Posterior cingulate gyrus (tissue), 11 donors: ENCODE results near the gene LIN7B.
A peak's percentile ranks its signal among the peaks of the same experiment; 100 is the strongest.

Experiments
- DNase-seq, 10 donors: peaks; one replicate each; pipeline versions ENCODE4 v3.0.0 to v3.0.0-alpha.2; 2020 to 2021; ENCODE audit warnings: mixed read lengths in 3 of 10
- intact Hi-C: fragments of 100-400 bp; cut with DNase I; formaldehyde crosslinking; loops from one replicate; pipeline ENCODE4 v1.15.1; 2023

Gene LIN7B

GRCh38 chr19:49141352-49141751 lies 27.2 kb downstream of the LIN7B start:
- intact Hi-C loops: no loop called here
- no peak for DNase-seq

GRCh38 chr19:49142866-49143335 lies 28.7 kb downstream of the LIN7B start:
- intact Hi-C loops: no loop called here
- peak; percentile 79 to 98 (median 87) for DNase-seq

- peak; percentile 70 to 97 (median 84) for DNase-seq
- intact Hi-C loops: loop anchor here (5.0 kb wide), 2 partner anchors 48 to 62 kb away; no protein-coding TSS in a partner anchor
Observed at GRCh38 chr19:49145573-49146407, 31.6 kb downstream of the LIN7B start.

GRCh38 chr19:49146408-49146770 lies 32.2 kb downstream of the LIN7B start:
- intact Hi-C loops: loop anchor here (5.0 kb wide), 2 partner anchors 49 to 61 kb away; no protein-coding TSS in a partner anchor

GRCh38 chr19:49148044-49148682 lies 34.0 kb downstream of the LIN7B start:
- peak in 2 of 10 donors; percentile 39 to 58 for DNase-seq
- intact Hi-C loops: loop anchor here (5.0 kb wide), 2 partner anchors 51 to 59 kb away; no protein-coding TSS in a partner anchor

More at GRCh38 chr19:49146408-49146770, 32.2 kb downstream of the LIN7B start:
- peak in 3 of 10 donors; percentile 32 to 89 (median 40) for DNase-seq

- DNase-seq: peak; percentile 73 to 99 (median 89)
- intact Hi-C loops: loop anchor here (5.0 kb wide), 2 partner anchors 52 to 58 kb away; no protein-coding TSS in a partner anchor
Observed at GRCh38 chr19:49148784-49149651, 34.8 kb downstream of the LIN7B start.

- peak; percentile 60 to 96 (median 76) for DNase-seq
- intact Hi-C loops: loop anchor here (5.0 kb wide), 2 partner anchors 52 to 58 kb away; no protein-coding TSS in a partner anchor
Observed at GRCh38 chr19:49149652-49150105, 35.5 kb downstream of the LIN7B start.

GRCh38 chr19:49150106-49150943 lies 36.2 kb downstream of the LIN7B start:
- DNase-seq: peak; percentile 64 to 97 (median 78)
- intact Hi-C loops: no loop called here

- intact Hi-C loops: no loop called here
Observed at GRCh38 chr19:49150944-49151243, 36.7 kb downstream of the LIN7B start.

GRCh38 chr19:49151267-49152118 lies 37.3 kb downstream of the LIN7B start:
- DNase-seq: peak in 5 of 10 donors; percentile 38 to 91 (median 85)
- intact Hi-C loops: no loop called here

More at GRCh38 chr19:49150944-49151243, 36.7 kb downstream of the LIN7B start:
- peak in 1 of 10 donors; percentile 73 for DNase-seq

GRCh38 chr19:49152119-49152550 lies 38.0 kb downstream of the LIN7B start:
- no peak for DNase-seq
- intact Hi-C loops: no loop called here

- intact Hi-C loops: no loop called here
- DNase-seq: peak in 2 of 10 donors; percentile 17 to 27
Observed at GRCh38 chr19:49153167-49153809, 39.1 kb downstream of the LIN7B start.

- intact Hi-C loops: no loop called here
- peak in 1 of 10 donors; percentile 12 for DNase-seq
Observed at GRCh38 chr19:49154279-49154678, 40.1 kb downstream of the LIN7B start.

- DNase-seq: peak in 2 of 10 donors; percentile 35 to 57
- intact Hi-C loops: no loop called here
Observed at GRCh38 chr19:49155005-49155819, 41.0 kb downstream of the LIN7B start, which contains the start of gene HRC. TSS of gene HRC (minus strand) at chr19:49155396. CDS start at chr19:49155237, 159 bp downstream.

GRCh38 chr19:49155820-49156346 lies 41.7 kb downstream of the LIN7B start:
- peak in 2 of 10 donors; percentile 6 to 14 for DNase-seq
- intact Hi-C loops: no loop called here

- intact Hi-C loops: no loop called here
- DNase-seq: peak; percentile 50 to 97 (median 74)
Observed at GRCh38 chr19:49157445-49158224, 43.5 kb downstream of the LIN7B start, which contains the start of gene TRPM4. TSS of gene TRPM4 (plus strand) at chr19:49157792. CDS start at chr19:49157867, 75 bp downstream.
